Measurements from ENCODE around the gene TLL2.

Gene TLL2

DNA sequence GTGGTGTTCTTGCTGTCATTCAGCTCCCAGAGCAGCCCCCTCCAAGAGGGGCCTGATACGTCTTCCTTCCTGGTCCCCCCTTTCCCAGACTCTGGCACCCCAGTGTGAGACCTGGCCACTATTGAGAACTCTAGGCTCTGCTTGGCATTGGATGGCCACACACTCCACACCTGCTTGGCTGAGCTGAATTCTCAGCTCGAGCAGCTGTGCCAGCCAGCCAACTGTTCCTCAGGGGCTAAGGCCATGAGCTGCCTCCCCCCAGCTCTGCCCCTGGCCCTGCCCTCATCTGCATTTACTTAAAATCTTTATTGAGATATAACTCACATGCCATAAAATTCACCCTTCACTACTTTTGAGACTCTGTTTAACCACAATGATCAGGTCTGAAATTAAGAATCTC, 6.7 kb downstream of the TLL2 start:
- DNase-seq (ENCODE audit: low read depth, low spot score) = no peak

DNA sequence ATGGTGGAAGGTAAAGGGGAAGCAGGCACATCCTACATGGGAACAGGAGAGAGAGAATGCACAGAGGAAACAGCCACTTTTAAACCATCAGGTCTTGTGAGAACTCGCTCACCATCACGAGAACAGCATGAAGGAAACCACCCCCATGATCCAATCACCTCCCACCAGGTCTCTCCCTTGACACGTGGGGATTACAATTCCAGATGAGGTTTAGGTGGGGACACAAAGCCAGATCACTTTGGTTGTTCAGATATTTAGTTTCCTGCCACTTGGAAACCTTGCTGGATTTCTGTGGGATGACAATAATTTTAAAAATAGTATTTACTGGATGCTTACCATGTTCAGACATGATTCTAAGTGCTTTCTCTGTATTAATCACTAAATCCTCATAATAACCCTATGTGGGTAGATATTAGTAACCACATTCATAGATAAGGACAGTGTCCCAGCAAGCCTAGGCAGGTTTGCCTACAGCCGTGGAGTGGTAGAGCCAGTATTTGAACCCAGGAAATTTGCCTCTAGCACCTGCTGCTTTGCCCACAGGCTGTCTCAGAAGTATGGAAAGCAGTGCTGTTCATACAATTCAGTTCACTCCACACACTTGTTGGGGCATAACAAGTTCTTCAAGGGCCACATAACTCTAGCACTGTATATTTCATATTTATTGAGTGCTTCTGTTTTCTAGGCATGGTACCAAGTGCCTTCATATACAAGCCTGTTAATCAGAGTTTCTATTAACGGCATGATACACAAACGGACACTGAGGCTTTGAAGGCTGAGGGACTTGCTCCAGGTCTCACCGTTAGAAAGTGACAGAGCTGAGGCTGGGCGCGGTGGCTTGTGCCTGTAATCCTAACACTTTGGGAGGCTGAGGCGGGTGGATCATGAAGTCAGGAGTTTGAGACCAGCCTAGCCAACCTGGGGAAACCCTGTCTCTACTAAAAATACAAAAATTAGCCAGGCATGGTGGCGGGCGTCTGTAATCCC, 8.3 kb downstream of the TLL2 start:
- no peak for DNase-seq (ENCODE audit: low read depth, low spot score)

DNA sequence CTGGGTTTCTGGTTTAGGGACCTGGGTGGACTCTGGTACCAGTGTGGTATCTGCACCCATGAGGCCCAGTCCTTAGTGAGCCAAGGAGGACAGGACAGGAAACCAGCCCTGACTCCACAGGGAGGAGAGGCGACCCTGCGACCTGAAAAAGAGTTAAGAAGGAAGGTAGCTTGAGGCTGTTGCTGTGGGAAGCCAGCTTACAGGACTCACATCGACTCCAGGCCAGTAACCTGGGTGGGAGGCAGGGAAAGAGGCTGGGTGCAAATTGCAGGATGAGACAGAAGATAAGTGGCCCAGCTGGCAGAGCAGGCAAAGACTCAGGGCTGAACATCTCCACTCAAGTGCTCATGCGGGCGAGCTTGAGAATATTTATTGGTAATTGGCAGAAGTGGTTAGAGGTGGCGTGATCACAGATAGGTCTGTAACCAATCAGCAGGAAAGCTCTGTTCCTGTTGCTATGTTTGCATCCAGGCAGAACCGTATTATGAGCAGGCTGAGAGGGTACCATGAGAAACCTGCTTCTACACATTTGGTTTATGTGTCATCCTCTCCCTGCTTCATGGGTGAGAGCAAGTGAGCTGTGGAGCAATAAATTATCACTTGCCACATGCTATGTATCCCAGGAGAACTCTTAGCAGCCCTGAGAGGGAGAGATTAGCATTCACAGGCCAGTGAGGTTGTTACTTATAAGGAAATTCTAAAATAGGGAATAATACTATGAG, 11.0 kb downstream of the TLL2 start:
- DNase-seq (ENCODE audit: low read depth, low spot score) = no peak

DNA sequence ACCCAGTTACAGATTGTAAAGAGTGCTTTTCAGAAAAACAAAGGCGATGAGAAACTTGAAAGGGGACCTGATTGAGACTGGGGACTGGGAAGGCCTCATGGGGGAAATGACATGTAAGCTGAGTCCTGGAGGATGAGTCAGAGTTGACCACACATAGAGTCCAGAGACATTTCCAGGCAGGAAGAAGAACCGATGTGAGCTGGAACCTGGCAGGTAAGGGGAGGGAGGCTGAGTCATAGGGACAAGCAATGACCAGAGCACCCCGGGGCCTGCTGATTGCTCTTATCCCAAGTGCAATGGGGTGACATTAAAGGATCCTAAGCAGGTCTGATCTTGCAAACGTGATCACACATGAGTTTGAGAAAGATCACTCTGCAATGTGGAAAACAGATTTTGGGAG, 11.7 kb downstream of the TLL2 start:
- DNase-seq (ENCODE audit: low read depth, low spot score) = no peak

DNA sequence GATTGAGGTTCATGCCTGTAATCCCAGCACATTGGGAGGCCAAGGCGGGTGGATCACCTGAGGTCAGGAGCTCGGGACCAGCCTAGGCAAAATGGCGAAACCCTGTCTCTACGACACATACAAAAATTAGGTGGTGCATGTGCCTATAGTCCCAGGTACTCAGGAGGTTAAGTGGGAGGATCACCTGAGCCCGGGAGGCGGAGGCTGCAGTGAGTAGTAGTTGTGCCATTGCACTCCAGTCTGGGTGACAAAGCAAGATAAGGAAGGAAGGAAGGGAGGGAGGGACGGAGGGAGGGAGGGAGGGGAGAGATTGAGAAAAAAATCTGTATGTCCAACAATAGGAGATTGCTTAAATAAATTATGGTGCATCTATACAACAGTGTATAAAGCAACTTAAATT, 13.2 kb downstream of the TLL2 start:
- no peak for DNase-seq (ENCODE audit: low read depth, low spot score)

DNA sequence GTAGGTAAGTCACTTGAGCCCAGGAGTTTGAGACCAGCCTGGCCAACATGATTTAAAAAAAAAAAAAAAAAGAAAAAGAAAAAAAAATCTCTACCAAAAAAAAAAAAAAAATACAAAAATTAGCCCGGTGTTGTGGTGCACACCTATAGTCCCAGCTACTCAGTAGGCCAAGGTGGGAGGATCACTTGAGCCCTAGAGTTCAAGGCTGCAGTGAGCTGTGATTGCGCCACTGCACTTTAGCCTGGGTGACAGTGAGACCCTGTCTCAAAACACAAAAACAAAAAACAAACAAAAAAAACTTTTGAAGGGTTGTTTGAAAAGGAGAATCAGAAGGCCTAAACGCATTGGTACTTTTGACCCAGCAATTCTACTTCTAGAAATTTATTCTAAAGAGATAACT, 13.7 kb downstream of the TLL2 start:
- DNase-seq (ENCODE audit: low read depth, low spot score) = no peak

DNA sequence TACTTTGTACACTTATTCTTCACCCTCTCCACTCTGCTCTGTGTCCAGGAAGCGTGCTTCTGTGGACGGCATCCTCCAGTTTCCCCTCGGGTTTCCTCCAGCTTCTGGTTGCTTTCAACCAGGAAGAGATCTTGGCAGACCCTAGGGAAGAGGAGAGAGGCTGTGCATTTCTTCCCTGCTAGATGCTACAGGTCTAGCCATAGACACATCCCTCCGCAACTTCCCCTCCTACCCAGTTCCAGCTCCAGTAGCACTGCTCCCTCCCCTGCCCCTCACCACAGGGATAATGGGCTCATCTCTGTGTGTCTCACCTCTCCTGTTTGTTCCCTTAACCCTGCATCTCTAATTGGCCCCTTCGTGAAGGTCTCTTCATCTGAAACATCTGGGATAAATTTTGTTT, 16.3 kb downstream of the TLL2 start:
- no peak for DNase-seq (ENCODE audit: low read depth, low spot score)

DNA sequence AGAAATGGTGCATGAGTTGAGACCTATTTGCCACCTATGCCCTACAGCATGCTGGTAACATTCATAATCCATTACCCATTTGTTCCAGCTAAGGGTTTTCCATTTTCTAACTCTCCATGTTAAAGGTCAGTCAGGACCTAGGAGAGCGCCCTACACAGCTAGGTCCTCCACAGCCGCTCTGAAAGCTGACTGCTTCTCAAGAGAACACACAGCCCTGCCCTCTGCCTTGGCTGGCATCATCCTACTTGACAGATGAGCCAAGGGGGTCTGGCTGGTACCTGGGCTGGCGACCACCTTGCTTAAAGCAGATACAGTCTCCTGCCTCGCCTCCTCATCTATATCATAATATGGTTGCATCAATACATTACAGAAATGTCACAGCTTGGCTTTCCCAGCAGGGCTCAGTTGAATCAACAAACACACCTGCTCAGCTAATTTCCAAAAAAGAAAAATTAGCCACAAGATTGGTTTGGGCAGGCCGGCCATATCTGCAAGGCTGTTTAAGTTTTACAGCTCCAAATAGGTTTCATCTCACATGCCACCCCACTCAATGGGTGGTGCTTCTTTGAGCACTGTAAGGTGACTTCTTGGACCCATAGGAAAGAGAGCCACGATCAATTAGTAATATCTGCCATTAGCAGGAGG, 17.3 kb downstream of the TLL2 start:
- no peak for DNase-seq (ENCODE audit: low read depth, low spot score)

DNA sequence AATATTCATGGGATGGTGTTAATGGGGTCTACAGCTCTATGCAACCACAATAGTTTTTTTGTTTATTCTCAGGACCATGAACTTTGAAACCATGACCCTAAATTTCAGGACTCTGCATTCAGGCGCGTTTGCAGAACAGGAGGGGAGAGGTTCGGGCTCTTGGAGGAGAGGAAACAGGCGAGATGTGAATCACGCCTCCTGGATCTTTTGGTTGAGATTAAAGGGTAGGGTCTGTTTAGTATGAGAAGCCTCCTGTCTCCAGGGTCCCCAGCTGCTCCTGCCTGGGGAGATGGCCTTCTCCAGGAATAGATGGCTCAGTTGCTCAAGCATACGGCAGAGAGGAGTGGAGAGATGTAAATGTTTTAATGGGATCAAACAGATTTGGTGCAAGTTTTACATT, 18.2 kb downstream of the TLL2 start:
- no peak for DNase-seq (ENCODE audit: low read depth, low spot score)

DNA sequence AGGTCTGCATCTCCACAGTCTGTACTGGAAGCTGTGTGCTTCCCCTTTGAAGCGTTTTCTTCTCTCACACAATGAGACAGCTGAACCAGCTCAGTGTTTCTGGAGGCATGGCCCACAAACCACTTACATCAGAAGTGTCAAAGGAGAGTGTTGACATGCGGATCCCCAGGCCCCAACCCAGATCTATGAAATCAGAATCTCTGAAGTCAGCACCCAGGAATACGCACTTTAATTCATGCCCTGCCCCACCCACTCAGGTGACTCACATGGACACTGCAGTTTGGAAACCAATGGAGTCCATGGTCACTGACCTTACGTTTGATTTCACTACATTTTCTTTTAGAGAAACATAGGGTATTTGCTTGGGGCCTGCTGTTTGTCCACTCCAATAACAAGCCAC, 19.0 kb downstream of the TLL2 start:
- no peak for DNase-seq (ENCODE audit: low read depth, low spot score)

DNA sequence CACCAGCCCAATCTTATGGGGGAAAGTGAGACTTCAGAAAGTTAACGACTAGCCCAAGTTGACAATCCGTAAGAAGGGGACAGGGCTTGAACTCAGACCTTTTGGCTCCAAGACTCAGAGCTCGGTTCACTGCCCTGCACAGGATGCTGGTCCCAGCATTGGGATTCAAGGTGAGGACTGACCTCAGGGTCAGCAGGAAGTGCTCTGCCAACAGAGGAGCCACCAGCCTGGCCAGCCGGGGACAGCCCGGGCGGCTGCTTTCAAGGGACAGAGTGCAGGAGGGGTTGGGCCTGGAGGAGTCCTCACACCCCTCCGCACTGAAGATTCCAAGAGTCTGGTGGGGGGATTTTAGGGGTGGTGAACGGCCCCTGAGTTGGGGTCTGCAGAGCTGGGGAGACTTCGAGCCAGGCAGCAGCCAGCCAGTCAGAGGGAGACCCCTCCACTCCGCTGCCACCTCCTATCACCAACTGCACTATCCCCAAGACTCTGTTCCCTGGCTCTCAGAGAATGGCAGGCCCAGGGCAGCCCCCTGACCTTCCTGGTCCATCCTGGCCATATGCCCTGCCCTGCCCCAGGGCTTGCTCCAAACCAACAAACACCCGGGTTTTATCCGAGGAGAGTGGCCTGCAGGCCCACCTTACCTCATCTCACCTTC, 19.7 kb downstream of the TLL2 start:
- no peak for DNase-seq (ENCODE audit: low read depth, low spot score)

DNA sequence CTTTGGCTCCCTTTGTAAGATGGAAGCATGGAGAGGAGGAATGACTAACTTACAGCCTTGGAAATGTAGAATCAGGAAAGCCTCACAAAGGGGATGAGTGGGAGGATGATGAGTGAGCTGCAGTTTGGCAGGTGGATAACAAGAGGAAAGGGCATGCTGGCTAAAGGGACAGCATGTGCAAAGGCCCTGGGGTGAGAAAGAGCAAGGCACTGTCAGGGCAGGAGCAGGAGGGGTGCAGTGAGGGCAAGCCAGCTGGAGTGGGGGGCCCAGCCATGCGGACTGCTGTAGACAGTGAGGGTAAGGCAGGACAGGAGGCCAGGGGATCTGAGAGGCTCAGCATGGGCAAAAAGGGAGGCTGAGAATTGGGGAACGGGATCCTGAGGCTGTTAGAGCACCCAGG, 20.5 kb downstream of the TLL2 start:
- DNase-seq (ENCODE audit: low read depth, low spot score) = no peak

DNA sequence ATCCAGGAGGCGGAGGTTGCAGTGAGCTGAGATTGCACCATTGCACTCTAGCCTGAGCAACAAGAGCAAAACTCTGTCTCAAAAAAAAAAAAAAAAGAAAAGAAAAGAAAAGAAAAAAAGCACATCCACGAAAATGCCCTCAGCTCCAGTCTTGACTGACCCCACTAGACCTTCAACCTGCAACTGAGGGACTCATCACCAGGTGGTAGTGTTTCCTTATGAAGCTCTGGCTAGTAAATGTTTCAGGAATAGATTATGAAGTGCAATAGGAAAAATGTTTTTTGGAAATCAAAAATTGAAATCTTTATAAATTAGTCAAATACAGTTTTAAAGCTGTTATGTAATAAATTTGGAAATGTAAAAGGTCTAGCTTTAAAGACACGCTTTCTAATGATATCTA, 22.4 kb downstream of the TLL2 start:
- DNase-seq (ENCODE audit: low read depth, low spot score) = no peak

DNA sequence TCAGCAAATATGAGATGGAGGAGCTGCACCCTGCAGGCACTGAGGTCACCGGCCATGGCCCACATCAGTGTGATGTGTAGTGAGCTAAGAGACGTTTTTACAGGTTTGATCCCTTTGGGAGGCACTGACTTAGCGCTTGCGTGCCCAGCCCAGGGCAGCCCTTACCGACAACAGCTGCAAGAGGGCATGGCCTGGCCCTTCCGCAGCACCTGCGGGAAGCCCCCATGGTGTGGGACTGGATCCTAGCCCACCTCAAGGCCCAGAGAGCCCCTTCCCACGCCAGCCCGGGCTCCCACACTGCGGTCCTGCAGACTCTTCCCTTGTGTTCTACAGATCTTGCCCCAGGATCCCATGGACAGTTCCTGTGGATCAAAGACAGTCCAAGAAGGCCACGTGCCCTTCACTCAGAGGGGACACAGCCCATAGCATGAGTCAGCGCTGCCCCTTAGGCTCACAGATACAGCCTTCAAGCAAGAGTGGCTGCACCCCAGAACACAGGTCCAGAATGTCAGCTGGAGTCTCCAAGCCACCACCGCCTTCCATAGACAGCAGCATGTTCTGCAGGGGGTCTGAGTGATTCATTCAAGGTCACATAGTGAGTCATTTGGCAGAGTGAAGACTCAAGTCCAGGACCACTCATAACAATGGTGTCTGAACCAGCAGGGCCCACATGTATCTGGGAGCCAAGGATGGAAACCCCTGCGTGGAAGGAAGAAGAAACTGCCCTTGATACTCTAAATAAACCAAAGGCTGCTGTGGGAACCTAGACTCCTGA, 25.4 kb downstream of the TLL2 start:
- no peak for DNase-seq (ENCODE audit: low read depth, low spot score)

DNA sequence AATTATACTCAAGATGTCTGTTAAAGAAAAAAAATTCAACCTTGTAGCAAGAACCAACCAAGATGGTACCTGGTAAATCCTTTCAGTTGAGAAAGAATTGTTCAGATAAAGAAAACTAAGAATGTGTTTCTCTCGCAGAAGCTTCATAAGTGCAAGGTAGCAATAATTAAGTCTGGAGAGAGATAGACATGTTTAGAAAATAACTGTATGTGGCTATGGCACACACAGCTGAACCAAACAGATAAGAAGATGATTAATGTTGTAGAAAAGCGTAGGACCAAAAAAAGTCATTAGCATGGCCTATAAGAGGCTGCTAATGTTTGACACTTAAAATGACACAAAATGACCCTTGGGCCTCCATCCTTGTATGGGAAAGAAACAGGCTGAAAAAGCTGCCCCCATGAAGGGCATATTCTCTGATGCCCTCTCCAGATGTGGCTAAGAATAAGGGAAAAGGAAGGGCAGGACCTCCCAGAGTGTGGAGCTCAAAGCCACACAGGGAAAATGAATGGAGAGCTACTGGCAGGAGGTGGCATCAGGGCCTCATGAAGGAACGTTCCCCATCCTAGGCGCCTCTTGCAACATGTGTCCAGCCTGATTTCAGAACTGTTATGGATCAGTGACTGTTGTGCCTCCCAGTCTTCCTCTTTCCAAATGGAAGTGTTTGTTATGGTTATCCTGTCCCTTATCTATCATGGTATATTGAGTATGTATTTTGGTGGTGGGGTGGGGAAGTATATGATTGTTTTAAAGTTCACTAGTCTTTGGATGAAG, 30.7 kb downstream of the TLL2 start:
- no peak for DNase-seq (ENCODE audit: low read depth, low spot score)

DNA sequence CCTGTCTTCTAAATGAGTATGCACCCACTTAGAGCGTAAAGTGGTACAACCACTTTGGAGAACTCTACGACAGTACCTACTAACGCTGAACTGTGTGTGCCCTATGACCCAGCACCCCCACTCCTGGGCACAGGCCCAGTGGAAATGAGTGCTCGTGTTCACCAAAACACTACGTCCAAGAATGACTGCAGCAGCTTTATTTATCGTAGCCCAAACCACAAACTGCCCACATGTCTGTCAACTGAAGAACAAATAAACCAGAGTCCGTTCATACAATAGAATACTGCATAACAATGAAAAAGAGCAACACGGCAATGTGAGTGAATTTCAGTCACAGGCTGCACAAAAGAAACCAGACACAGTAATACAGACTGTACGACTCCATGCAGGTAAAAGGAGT, 35.4 kb downstream of the TLL2 start:
- DNase-seq (ENCODE audit: low read depth, low spot score) = no peak

DNA sequence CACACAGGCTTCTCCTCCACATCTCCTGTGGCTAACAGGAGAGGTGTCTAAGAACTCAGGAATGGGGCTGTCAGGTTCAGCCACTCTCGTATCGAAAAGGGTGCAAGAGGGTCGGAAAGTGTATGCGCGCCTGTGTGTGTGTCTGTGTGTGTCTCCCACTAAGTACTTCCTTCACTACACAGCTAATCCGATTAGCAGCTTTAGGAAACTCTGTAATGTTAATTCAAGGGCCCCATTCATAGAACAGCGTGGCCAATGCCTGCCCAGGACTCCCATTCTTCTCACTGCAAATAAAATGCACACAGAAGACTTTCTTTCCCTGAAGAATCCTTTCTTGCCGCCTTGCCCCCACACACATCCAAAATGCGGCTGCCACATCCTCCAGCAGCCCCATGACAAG, 39.9 kb downstream of the TLL2 start:
- DNase-seq (ENCODE audit: low read depth, low spot score) = no peak

DNA sequence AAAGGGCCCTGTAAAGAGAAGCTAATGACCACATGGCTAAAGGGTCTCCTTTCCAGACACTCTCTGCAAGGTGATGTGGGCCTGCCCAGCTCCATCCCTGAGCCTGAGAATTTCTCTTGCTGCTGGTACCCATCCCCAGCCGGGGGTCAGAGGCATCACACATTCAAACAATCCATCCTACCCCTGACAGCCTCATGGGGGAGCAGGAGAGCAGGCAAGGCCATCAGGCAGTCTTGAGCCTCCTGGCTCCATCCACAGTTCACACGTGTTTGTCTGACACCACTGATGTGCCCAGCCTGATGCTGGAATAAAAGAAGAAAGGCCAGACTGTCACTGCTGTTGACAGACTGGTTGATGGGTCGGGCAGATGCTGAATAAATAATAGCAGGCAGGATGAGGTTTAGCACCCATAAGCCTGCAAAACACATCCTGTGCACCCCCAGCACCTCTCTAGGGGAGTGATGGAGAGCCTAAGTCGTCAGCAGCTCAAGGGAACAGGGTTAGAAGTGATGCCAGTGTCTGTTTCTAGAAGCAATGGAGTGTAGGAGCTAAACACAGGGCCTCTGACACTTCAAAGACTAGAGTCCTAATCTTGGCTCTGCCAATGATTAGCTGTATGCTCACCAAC, 43.5 kb downstream of the TLL2 start:
- DNase-seq (ENCODE audit: low read depth, low spot score) = no peak

DNA sequence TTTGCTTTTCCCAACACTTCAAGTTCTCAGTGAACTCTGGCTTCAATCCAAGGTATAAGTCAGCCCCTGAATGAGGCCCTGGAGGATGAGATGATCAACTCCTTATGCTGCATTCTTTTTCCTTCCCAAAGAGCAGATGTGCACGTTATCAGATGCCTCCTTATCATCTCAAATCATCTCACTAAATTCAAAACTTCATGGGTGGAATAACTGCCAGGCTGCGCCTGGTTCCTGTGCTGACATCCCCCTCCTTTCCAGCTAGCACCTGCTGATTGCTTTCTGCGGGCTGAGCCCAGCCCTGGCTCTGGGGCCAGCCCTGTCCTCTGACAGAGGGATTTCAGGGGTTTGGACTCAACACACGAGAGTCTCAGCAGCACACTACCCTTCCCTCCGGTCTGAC, 44.9 kb downstream of the TLL2 start:
- no peak for DNase-seq (ENCODE audit: low read depth, low spot score)

DNA sequence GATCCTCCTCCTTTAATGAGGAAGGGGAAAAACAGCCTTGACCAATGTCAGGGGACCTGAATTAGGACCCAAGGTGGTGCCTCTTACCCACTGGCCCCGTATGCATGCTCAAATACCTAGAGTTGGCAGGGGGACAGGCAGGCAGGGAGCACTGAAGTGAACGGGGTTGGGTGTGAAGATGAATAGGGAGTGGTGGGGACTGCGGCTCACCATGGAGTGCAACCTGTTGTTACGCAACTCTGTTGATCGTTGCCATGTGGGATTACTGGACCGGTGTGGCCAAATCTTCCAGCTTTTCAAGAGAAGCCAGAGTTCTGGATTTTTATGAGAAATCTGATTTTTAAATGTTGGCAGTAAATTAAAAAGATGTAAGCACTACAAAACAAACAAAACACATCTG, 48.1 kb downstream of the TLL2 start:
- no peak for DNase-seq (ENCODE audit: low read depth, low spot score)

All from brain pericyte (primary cell).